Activated T-helper 1 cell treated with anti-CD3 and anti-CD28 coated beads, Interleukin-12 subunit alpha, Interleukin-12 subunit beta, Interleukin-2, Interleukin-4 antibody, amounts not matched to agents 30 ng/mL and 10 ng/mL and 1 ng/mL, durations not matched to agents 14 hours and 24 hours and 36 hours (primary cell): ENCODE data around the gene RHBDL3. TPM values are rescaled to one million over a fixed set of nuclear protein-coding genes. Genes with fewer than 3 reads are reported as not detected.

ENCODE experiments used
- total RNA-seq: library from RNA; stranded (reverse); gene quantifications from 2 replicates; pipeline ENCODE4 v1.2.3, GENCODE V29; 2022

RHBDL3 gene
- total RNA-seq, 1 donor from 2014 or later: 0.26 TPM

Other genes with a start within 250 kb of the RHBDL3 start
- 25.9 and 27.2 TPM in 2 replicates for gene RHOT1, start 123.3 kb upstream of the RHBDL3 start, total RNA-seq
- 34.1 and 37.6 TPM in 2 replicates for gene C17orf75, start 76.3 kb downstream of the RHBDL3 start, total RNA-seq
- gene ZNF207, start 84.3 kb downstream of the RHBDL3 start, total RNA-seq: 268 and 275 TPM in 2 replicates
- 190 and 198 TPM in 2 replicates for gene PSMD11, start 178.7 kb downstream of the RHBDL3 start, total RNA-seq
- 6.1 and 7.1 TPM in 2 replicates for gene CDK5R1, start 221.2 kb downstream of the RHBDL3 start, total RNA-seq